HG02943 (cell line): ENCODE data around the gene CAMP.
A peak's percentile ranks its signal among the peaks of the same experiment; 100 is the strongest.
"Not testable (repeated sequence)": the region's sequence is repeated elsewhere in the genome, so short reads cannot be mapped to it uniquely, and the experiment has no call there.

Experiments used
- ATAC-seq: cut with Tn5 transposase; IDR thresholded peaks from one replicate; pipeline ENCODE4 v1.9.1; 2021; ENCODE audit warnings: mild to moderate bottlenecking, low read depth, moderate library complexity; ENCODE audit not compliant: unreplicated experiment

The CAMP gene

DNA sequence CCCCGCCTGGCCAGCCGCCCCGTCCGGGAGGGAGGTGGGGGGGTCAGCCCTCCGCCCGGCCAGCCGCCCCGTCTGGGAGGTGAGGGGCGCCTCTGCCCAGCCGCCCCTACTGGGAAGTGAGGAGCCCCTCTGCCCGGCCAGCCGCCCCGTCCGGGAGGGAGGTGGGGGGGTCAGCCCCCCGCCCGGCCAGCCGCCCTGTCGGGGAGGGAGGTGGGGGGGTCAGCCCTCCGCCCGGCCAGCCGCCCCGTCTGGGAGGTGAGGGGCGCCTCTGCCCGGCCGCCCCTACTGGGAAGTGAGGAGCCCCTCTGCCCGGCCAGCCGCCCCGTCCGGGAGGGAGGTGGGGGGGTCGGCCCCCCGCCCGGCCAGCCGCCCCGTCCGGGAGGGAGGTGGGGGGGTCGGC lies 11.5 kb upstream of the CAMP start:
- not testable (repeated sequence) for ATAC-seq

DNA sequence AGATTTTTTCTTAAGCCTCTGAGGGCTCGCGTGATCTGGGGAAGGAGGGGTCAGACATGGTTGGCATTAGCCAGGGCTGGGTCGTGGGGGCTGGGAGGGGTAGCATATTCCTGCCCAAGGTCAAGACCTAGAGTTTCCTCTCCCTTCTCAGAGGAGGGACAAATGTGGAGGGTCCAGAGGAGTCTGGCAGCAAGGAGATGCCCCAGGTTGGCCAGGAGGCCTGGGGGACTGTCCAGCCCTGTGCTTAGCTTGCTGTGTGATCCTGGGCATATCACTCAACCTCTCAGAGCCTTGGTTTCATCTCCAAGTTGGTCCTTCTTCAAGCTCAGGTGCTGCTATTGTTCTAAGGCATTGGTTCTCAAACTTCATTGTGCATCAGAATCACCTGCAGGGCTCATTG lies 9.1 kb upstream of the CAMP start:
- ATAC-seq, result no peak

DNA sequence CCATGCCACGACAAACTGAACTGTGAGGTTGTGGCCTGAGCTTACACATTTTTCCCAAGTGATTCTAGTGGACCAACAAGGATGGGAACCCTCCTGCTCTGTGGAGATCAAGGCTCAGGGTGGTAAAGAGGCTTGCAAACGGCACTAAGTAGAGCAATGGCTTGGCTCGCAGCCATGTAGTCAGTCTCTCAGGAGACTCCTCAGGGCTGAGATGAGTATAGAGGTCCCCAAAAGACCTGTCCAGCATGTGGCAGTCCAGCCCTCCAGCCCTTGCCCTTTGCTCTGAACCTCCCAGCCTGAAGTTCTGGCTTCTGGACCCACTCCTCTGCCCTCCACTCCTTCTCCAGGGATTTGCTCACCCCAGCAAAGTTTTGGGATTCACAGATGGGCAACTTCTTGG lies 8.3 kb upstream of the CAMP start:
- no peak for ATAC-seq

DNA sequence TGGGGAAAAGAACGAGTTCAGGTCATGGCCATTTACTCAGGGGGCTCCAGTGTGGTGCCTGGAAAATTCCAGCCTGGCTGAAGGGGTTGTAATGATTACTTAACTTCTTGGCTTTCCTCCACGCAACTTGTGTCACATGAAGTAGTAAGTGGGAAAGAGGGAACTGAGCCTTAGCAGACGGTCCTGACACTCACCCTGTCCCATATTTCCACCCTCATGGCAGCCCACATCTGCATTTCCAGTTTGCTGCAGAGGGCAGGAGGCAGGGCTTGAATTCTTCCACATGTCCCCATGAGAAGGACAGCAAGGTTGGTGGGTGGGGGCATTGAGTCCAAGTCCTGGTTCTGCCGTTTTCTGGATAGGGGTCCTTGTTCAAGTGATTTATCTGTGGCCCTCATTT lies 7.8 kb upstream of the CAMP start:
- ATAC-seq, result no peak

DNA sequence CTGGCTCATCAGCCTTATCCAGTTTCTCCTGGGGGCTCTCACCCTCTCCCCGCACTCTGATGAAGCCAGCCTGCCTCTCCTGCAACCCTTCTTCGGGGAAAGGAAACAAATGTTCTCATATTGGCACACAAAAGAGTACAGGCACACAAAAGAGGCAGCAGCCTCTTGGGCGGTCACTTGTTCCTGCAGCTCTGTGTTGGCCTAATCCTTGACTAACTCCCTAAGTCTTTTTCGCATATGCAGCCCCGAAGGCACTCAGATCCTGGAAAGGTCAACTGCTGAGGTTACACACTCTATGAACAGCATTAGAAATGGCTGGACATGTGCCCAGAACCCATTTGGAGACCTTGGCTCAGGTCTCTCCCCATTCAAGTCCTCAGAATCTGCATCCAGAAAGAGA lies 7.4 kb upstream of the CAMP start:
- no peak for ATAC-seq

DNA sequence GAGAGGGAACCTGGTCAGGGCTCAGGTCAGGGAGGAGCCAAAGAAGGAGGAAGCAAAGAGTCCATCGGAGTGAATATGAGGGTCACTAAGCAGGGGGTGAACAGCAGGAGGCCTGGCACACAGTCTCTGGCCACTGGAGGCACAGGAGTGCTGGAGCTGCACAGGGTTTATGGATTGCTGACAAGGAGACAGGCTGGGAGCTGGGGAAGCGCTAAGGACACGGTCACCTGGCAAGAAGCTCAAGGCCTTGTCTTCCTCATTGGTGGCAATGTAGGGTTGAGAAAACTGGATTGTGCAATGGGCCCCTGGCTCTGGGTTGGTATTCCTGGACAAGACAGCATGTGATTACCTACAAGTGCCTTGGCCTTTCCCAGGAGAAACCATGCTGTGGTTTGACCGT lies 5.8 kb upstream of the CAMP start:
- ATAC-seq, result no peak

DNA sequence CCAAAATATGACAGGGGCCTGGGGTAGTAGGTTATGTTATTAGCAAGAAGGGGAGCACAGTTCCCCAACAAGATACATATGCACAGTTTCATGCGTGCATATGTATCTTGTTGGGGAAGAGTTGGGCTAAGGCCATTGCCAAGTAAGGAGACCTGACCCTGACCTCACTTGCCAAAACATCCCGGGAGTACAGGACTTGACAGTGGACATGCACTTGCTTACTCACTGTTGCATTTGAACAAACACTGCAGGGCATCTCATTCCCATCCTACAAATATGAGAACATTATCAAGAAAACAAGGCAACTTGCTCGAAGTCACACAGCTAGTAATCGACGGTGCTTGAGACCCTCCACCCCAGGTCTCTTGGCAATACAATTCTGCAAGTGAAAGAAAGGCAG lies 4.8 kb upstream of the CAMP start:
- no peak for ATAC-seq

DNA sequence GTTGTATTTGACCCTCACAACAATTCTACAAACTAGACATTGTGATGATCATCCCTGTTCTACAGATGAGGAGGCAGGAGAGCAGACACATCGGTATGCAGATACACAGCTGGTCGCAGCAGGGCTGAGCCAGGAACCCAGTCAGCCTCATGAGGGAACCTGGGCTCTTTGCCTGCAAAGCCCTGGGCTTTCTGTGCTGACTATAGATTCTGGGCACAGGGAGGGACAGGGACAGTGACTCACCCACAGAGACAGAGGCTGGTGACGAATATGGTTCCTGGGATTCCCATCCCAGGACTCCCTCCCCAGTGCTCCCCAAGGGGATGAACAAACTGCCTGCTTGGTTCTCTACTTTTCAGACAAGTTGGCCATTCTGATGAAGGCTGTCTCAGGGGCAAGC lies 3.8 kb upstream of the CAMP start:
- ATAC-seq, result no peak

DNA sequence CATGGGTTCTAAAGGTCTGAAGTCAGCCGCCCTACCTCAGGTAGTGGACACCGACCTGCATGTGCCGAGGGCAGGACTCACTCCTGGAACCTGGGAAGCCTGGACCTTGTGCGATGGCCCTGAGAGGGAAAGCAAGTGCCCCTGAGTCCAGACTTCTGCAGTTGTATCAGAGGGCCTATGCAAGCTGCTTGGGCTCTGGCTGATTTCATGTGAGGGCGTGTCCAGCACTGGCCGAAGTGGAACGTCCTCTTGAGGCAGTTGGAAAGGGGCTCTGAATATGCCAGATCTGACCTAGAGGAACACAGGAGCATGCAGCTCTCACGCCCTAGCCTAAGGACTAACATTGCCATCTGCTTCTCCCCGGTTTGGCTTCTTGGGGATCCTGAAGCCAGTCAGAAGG lies 2.5 kb upstream of the CAMP start:
- ATAC-seq, result no peak

DNA sequence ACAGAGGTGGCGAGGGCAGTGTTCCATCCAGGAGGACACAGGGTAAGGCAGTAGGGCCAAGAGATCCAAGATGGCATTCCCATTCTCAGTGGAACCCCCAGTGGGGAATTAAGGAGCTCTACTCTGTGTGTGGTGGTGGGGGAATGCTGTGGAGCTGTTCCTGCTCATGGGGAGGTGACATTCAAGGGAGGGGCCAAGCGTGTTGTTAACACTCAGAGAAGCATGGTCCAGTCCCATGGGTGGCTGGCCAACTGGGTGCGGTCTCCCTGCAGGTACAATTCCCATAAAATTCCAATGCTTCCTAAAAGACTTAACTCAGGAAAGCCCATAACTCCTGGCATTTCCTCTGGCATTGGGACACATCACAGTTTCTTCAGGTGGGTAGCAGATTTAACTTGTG lies 2.3 kb downstream of the CAMP start:
- no peak for ATAC-seq

DNA sequence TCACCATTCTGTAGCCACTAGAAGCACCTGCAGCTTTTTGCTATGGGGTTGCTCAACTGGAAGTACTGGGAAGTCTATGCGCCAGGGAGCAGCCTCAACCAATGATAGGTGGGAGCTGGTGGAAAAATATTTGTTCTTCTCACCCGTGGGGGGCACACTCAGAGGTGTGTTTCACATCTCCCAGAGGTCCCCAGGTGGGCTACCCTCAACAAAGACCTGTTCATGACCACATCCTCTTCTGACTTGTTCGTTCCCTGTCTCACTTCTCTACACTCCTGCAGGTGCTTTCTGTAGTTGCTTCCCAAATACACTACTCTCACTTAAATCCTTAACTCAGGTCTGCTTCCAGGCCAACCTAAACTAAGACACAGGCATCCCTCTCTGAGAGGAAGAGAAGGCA lies 3.6 kb downstream of the CAMP start:
- no peak for ATAC-seq

DNA sequence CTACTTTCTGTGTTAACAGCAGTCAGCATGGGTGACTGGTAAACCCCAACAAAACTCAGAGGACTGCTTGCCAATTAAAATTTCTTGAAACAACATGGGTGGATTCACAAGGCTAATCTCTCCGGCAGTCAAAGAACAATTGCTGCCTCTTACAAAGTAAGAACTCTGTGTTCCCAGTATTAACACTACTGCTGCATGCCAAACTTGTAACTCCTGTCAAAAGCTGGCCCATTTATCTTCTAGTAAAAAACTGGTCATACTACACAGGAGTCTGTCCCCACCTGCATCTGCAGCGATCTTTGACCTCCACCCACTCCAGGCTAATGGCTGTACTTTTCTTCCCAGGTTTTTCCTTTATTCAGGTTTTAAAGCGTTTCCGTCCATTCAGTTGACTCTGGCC lies 8.9 kb downstream of the CAMP start:
- peak; percentile 6 for ATAC-seq

DNA sequence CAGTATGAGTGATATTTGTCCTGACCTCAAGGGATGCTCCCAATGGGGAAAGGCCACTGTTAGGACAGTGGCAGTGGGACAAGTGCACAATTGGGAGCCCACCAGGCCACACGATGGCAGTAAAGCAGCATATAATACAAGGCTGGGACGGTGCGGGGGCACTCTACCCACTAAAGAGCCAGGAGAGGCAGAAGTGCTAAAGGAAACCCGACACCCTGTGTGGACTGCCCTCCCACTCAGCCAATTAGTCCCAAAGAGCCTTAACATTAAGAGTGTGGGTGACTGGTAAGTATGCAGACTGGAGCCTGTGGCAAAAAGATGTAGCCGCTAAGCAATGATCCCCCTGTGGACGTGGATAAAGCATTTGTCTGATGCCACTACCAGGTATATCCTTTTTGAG lies 9.4 kb downstream of the CAMP start:
- ATAC-seq, result peak; percentile 76

DNA sequence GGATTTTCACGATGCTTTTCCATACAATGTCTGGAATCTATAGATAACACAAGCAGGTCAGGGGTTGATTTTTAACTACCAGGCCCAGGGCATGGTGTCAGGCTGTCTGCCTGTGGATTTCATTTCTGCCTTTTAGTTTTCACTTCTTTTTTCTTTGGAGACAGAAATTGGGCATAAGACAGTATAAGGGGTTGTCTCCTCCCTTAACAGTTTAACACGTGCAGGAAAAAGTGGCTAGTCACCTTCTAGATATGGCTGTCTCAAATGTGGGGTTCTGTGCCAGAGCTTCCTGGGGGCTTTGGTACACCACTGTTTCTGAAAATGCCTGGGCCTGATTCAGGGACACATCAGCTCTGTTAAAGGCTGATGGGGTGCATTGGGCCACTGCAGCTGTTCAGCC lies 10.2 kb downstream of the CAMP start:
- ATAC-seq, result no peak

DNA sequence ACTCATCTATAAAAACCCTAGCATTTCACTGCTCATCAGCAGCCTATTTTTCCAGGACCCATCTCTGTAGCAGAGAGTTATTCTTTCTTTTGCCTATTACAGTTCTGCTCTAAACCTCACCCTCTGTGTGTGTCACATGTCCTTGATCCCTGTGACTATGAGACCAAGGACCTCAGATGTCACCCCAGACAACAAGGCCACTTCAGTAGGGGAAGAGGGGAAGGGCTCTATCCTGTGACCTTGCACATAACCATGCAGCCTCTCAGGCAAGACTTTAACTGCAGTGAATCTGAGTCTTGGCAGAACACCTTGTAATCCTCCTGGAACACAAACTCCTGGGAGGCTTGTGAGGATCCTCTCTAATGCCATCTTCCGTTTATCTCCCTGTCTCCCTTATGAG lies 13.2 kb downstream of the CAMP start:
- no peak for ATAC-seq

DNA sequence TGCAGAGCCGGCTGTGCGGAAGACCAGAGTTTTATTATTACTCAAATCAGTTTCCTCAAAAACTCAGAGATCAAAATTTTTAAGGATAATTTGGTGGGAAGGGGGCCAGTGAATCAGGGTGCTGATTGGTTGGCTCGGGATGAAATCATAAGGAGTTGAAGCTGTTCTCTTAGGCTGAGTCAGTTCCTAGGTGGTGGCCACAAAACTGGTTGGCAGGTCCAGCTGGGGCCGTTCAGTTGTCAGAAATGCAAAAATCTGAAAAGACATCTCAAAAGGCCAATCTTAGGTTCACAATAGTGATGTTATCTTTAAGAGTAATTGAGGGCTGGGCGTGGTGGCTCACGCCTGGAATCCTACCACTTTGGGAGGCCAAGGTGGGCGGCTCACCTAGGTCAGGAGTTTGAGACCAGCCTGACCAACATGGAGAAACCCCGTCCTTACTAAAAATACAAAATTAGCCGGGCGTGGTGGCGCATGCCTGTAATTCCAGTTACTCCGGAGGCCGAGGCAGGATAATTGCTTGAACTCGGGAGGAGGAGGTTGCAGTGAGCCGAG lies 15.3 kb downstream of the CAMP start:
- ATAC-seq, result no peak

DNA sequence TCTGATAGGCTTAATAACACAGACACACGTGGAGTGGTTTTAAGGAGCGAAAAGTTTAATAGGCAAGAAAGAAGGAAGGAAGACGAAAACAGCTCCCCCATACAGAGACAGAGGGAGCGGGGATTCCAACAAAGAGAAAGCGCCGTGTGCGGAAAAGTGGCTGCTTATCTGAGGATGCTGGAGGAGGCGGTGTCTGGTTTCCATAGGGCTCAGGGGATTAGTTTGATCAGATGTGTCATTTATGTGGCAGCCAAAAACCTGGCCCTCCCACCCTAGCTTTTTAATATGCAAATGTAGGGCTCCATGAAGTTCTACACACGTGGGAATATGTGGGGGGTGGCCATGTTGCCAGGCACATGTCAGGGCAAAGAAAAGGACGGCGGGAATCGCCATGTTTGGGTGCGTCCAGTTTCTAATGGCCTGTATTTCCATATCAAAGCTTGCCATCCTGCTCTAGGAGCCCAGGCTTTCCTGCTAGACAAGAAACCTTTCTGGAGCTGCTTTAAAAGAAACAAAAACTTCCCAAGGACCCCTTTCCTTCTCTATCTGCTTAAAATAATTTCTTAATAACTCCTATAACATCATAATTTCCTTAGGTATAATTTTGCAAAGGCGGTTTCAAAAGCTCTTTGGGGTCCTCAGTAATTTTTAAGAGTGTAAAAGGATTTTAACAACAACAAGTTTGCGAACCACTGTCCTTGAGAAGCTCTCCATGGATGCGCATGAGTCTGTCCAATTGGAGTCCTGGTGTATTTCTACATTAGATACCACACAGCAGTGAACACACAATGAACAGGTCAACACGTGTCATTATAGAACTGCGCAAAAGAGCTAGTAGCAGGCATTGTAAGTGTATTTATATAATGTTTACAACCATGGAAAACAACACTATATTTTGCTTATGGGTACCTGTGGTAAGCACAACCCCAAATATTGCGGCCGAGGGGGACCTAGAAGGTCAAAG lies 17.0 kb downstream of the CAMP start:
- ATAC-seq, result no peak

DNA sequence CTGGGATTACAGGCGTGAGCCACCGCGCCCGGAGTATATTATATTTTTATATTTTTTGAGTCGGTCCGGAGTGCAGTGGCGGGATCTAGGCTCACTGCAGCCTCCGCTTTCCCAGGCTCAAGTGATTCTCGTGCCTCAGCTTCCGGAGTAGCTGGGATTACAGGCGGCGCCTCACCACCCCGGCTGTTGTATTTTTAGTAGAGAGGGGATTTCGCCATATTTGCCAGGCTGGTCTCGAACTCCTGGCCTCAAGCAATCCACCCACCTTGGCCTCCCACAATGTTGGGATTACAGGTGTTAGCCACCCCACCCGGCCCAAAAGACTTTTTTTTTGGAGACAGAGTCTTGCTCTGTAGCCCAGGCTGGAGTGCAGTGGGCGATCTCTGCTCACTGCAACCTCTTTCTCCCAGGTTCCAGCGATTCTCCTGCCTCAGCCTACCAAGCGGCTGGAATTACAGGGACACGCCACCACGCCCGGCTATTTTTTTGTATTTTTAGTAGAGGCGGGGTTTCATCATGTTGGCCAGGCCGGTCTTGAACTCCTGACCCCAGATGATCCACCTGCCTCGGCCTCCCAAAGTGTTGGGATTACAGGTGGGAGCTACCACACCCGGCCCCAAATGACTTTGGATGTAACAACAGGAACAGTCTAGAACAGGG lies 18.6 kb downstream of the CAMP start:
- no peak for ATAC-seq

DNA sequence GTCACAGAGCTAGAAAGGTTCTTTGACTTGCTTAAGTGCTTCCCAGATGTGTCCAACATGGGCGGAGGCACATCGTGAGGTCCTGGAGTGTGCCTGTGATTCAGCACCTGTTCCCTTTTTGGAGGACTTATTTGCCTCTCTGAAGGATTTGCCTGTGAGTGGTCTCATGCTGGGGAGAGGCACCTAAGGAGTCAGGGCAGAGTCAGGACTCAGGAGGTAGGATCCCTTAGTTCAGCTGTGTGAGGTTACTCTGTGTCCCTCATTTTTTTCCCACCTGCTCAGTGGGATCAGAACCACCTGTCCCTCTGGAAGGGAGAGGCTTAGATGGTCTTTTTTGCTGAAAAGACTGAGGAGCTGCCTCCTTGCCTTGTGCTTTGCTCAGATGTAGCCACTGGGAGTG lies 20.6 kb downstream of the CAMP start:
- no peak for ATAC-seq

DNA sequence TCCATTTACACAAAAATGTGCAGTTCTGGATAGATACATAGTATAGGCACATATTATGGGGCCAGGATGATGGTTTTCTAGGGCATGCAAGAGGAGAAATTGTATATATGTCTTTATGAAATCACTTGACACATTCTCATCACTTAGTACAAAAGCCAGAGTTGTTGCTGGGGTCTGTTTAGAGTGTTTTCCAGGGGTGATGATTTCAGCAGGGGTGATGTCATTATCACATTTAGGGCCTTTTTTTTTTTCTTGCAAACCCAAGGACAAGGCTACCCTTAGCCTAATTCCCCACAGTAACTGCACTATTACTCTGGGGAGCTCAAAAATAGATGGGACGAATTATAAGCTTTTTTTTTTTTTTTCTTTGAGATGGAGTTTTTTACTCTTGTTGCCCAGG lies 21.2 kb downstream of the CAMP start:
- no peak for ATAC-seq

DNA sequence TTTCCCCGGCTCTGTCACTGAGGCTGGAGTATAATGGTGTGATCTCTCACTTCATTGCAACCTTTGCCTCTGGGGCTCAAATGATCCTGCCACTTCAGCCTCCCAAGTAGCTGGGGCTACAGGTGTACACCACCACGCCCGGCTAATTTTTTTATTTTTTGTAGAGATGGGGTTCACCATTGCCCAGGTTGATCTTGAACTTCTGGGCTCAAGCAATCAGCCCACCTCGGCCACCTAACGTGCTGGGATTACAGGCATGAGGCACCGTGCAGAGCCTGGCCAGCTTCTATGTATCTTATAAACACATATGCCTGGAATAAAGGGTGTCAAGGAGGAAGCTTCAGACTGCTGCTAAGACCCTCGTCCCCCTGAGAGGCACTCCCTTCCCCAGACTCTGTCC lies 21.8 kb downstream of the CAMP start:
- no peak for ATAC-seq

DNA sequence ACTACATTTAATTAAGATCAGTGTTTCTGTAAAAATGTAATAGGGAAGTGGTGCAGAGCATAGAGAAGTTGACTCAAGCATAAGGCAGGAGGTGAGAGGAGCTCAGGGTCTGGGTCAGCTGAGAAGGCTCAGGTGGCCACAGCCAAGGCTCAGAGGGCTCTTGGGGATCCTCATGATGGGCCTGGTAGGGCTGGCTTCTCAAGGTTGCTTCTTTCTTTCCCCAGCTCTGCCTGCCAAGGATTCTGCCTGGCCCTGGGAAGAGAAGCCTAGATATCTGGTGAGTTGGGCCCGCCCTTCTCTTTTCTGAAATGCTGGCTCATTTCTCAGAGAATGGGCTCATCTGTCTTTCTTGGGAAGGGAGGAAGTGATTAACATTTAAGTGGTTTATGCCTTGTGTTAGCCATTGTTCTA lies 24.1 kb downstream of the CAMP start:
- ATAC-seq, result no peak
